WTC11 (cell line): Measurements from ENCODE around the gene HPCAL1. TPM values are rescaled to one million over a fixed set of nuclear protein-coding genes. Genes with fewer than 3 reads are reported as not detected.

Experiments used
- ATAC-seq: fragments of 200-7000 bp; cut with Tn5 transposase; 2 replicates; pipeline ENCODE4 v1.10.0; 2021; ENCODE audit warnings: mild to moderate bottlenecking, moderate library complexity
- CTCF ChIA-PET: fragments of 300-600 bp; sonication (Branson Sonifier 250); formaldehyde crosslinking; loops from one replicate; lab custom pipeline; 2021; ENCODE audit warnings: antibody characterized with exemption; lab: Charles Lee
- POLR2A ChIA-PET: fragments of 350-600 bp; sonication (Branson Sonifier 250); formaldehyde crosslinking; loops from one replicate; lab custom pipeline; 2021; ENCODE audit warnings: antibody characterized with exemption; lab: Charles Lee
- DNase-seq: peaks from one replicate; pipeline ENCODE4 v3.0.0; 2021; ENCODE audit warnings: low spot score
- H3K27ac Mint-ChIP-seq: 2 replicates; pipeline ENCODE4 v1.8.0; 2021; ENCODE audit warnings: mixed read lengths
- H3K27me3 Mint-ChIP-seq: 2 replicates; pipeline ENCODE4 v1.8.0; 2021; ENCODE audit warnings: low read depth, mild to moderate bottlenecking, moderate library complexity, mixed read lengths
- H3K36me3 Mint-ChIP-seq: 2 replicates; pipeline ENCODE4 v1.8.0; 2021; ENCODE audit warnings: mixed read lengths
- H3K4me1 Mint-ChIP-seq: 2 replicates; pipeline ENCODE4 v1.8.0; 2022; ENCODE audit warnings: mixed read lengths
- H3K4me3 Mint-ChIP-seq: 2 replicates; pipeline ENCODE4 v1.8.0; 2021; ENCODE audit warnings: mild to moderate bottlenecking, moderate library complexity, mixed read lengths
- H3K9me3 Mint-ChIP-seq: 2 replicates; pipeline ENCODE4 v1.8.0; 2021; ENCODE audit warnings: mixed read lengths
- ATF1 ChIP-seq: sonication (generic); formaldehyde crosslinking; IDR thresholded peaks from 2 replicates; pipeline ENCODE4 v1.8.1; 2023; ENCODE audit warnings: mild to moderate bottlenecking, moderate library complexity, missing genetic modification reagents
- CREB1 ChIP-seq: sonication (generic); formaldehyde crosslinking; IDR thresholded peaks from 2 replicates; pipeline ENCODE4 v1.8.0; 2023; ENCODE audit warnings: mild to moderate bottlenecking, missing genetic modification reagents
- FOXP1 ChIP-seq: sonication (generic); formaldehyde crosslinking; IDR thresholded peaks from 2 replicates; pipeline ENCODE4 v1.8.0; 2022; ENCODE audit warnings: missing genetic modification reagents, mild to moderate bottlenecking, moderate library complexity, borderline replicate concordance
- GABPB1 ChIP-seq: sonication (generic); formaldehyde crosslinking; IDR thresholded peaks from 2 replicates; pipeline ENCODE4 v1.8.1; 2023; ENCODE audit warnings: mild to moderate bottlenecking, missing genetic modification reagents
- GTF2I ChIP-seq: fragments of 250-450 bp; sonication (Bioruptor Pico); conservative IDR thresholded peaks from 2 replicates; pipeline ENCODE4 v1.4.0; 2021; ENCODE audit warnings: mild to moderate bottlenecking
- JUN ChIP-seq: sonication (generic); formaldehyde crosslinking; IDR thresholded peaks from 2 replicates; pipeline ENCODE4 v1.8.0; 2023; ENCODE audit warnings: mild to moderate bottlenecking, missing genetic modification reagents
- MAX ChIP-seq: sonication (generic); formaldehyde crosslinking; IDR thresholded peaks from 2 replicates; pipeline ENCODE4 v1.8.0; 2022; ENCODE audit warnings: mild to moderate bottlenecking, missing genetic modification reagents
- MLX ChIP-seq: sonication (generic); formaldehyde crosslinking; IDR thresholded peaks from 2 replicates; pipeline ENCODE4 v1.8.1; 2023; ENCODE audit warnings: mild to moderate bottlenecking, missing genetic modification reagents, moderate library complexity
- NFATC4 ChIP-seq: fragments of 250-450 bp; sonication (Bioruptor Pico); IDR thresholded peaks from 2 replicates; pipeline ENCODE4 v1.9.0; 2021; ENCODE audit warnings: mild to moderate bottlenecking
- OVOL2 ChIP-seq: fragments of 250-450 bp; sonication (Bioruptor Pico); IDR thresholded peaks from 2 replicates; pipeline ENCODE4 v1.9.0; 2021; ENCODE audit warnings: mild to moderate bottlenecking, borderline replicate concordance
- PRRX2 ChIP-seq: fragments of 250-450 bp; sonication (Bioruptor Pico); IDR thresholded peaks from 2 replicates; pipeline ENCODE4 v1.8.0; 2021; ENCODE audit warnings: mild to moderate bottlenecking
- RELA ChIP-seq: sonication (generic); formaldehyde crosslinking; IDR thresholded peaks from 2 replicates; pipeline ENCODE4 v1.8.1; 2022; ENCODE audit warnings: missing genetic modification reagents, mild to moderate bottlenecking, borderline replicate concordance
- SOX15 ChIP-seq: fragments of 250-450 bp; sonication (Bioruptor Pico); IDR thresholded peaks from 2 replicates; pipeline ENCODE4 v1.9.0; 2021; ENCODE audit warnings: mild to moderate bottlenecking
- SP1 ChIP-seq: sonication (generic); formaldehyde crosslinking; conservative IDR thresholded peaks from 2 replicates; pipeline ENCODE4 v1.8.1; 2022; ENCODE audit warnings: missing genetic modification reagents
- TP53 ChIP-seq: sonication (generic); formaldehyde crosslinking; IDR thresholded peaks from 2 replicates; pipeline ENCODE4 v1.8.1; 2023; ENCODE audit warnings: mild to moderate bottlenecking, missing genetic modification reagents
- ZNF423 ChIP-seq: fragments of 250-450 bp; sonication (Bioruptor Pico); IDR thresholded peaks from 2 replicates; pipeline ENCODE4 v2.1.2; 2022; ENCODE audit warnings: mild to moderate bottlenecking, moderate library complexity
- ZNF512 ChIP-seq: sonication (generic); formaldehyde crosslinking; IDR thresholded peaks from 2 replicates; pipeline ENCODE4 v1.8.1; 2022; ENCODE audit warnings: missing genetic modification reagents, borderline replicate concordance
- total RNA-seq: library from RNA; stranded (reverse); gene quantifications from 3 replicates; pipeline ENCODE4 v1.2.3, GENCODE V29; 2021
- TF ChIP-seq, protein P1 (sequence below): sonication (generic); formaldehyde crosslinking; IDR thresholded peaks from 2 replicates; pipeline ENCODE4 v1.8.1; 2023; ENCODE audit warnings: mild to moderate bottlenecking, missing genetic modification reagents
- TF ChIP-seq, protein P2 (sequence below): sonication (generic); formaldehyde crosslinking; IDR thresholded peaks from 2 replicates; pipeline ENCODE4 v1.8.0; 2023; ENCODE audit warnings: missing genetic modification reagents, mild to moderate bottlenecking, borderline replicate concordance
- TF ChIP-seq, protein P3 (sequence below): fragments of 250-450 bp; sonication (Bioruptor Pico); IDR thresholded peaks from 2 replicates; pipeline ENCODE4 v1.9.0; 2021; ENCODE audit warnings: mild to moderate bottlenecking
- TF ChIP-seq, protein P4 (sequence below): sonication (generic); formaldehyde crosslinking; IDR thresholded peaks from 2 replicates; pipeline ENCODE4 v1.8.0; 2022; ENCODE audit warnings: mild to moderate bottlenecking, missing genetic modification reagents
- TF ChIP-seq, protein P5 (sequence below): sonication (generic); formaldehyde crosslinking; IDR thresholded peaks from 2 replicates; pipeline ENCODE4 v1.8.0; 2022; ENCODE audit warnings: mild to moderate bottlenecking, missing genetic modification reagents

HPCAL1 gene
- total RNA-seq, 1 experiment from 2014 or later = 11.8 TPM

- ChIA-PET CTCF (interaction anchor here (1.3 to 3.6 kb wide), 8 partner anchors 16 to 149 kb away, joined by 3 to 35 read pairs (median 10); partner anchors contain the start of gene HPCAL1), POLR2A (interaction anchor here (1.1 to 1.3 kb wide), 2 partner anchors 16 to 60 kb away, joined by 3 read pairs; no protein-coding TSS in a partner anchor)
- ATAC-seq = peak; percentile 59
- peaks cover 3% of the 10 kb centered on the region; the same call in 1 of the 2 replicates for H3K27me3 Mint-ChIP-seq
- no peak overlapping the region for H3K4me3 Mint-ChIP-seq
- DNase-seq = no peak
- no peaks in the 10 kb centered on the region for H3K36me3 Mint-ChIP-seq
- no peaks in the 10 kb centered on the region; the same call in 1 of the 2 replicates for H3K9me3 Mint-ChIP-seq
- no peak overlapping the region for H3K27ac Mint-ChIP-seq
- H3K4me1 Mint-ChIP-seq = peaks cover 8% of the 10 kb centered on the region
- no peak for TF ChIP-seq SOX15
- TF ChIP-seq, protein P1, sequence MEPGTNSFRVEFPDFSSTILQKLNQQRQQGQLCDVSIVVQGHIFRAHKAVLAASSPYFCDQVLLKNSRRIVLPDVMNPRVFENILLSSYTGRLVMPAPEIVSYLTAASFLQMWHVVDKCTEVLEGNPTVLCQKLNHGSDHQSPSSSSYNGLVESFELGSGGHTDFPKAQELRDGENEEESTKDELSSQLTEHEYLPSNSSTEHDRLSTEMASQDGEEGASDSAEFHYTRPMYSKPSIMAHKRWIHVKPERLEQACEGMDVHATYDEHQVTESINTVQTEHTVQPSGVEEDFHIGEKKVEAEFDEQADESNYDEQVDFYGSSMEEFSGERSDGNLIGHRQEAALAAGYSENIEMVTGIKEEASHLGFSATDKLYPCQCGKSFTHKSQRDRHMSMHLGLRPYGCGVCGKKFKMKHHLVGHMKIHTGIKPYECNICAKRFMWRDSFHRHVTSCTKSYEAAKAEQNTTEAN (CRISPR knock-in tag) = no peak; the same call in 1 of the 2 replicates
- TF ChIP-seq ZNF423 (CRISPR knock-in tag) = peak; percentile 32; the same call in 1 of the 2 replicates
- TF ChIP-seq, protein P2, sequence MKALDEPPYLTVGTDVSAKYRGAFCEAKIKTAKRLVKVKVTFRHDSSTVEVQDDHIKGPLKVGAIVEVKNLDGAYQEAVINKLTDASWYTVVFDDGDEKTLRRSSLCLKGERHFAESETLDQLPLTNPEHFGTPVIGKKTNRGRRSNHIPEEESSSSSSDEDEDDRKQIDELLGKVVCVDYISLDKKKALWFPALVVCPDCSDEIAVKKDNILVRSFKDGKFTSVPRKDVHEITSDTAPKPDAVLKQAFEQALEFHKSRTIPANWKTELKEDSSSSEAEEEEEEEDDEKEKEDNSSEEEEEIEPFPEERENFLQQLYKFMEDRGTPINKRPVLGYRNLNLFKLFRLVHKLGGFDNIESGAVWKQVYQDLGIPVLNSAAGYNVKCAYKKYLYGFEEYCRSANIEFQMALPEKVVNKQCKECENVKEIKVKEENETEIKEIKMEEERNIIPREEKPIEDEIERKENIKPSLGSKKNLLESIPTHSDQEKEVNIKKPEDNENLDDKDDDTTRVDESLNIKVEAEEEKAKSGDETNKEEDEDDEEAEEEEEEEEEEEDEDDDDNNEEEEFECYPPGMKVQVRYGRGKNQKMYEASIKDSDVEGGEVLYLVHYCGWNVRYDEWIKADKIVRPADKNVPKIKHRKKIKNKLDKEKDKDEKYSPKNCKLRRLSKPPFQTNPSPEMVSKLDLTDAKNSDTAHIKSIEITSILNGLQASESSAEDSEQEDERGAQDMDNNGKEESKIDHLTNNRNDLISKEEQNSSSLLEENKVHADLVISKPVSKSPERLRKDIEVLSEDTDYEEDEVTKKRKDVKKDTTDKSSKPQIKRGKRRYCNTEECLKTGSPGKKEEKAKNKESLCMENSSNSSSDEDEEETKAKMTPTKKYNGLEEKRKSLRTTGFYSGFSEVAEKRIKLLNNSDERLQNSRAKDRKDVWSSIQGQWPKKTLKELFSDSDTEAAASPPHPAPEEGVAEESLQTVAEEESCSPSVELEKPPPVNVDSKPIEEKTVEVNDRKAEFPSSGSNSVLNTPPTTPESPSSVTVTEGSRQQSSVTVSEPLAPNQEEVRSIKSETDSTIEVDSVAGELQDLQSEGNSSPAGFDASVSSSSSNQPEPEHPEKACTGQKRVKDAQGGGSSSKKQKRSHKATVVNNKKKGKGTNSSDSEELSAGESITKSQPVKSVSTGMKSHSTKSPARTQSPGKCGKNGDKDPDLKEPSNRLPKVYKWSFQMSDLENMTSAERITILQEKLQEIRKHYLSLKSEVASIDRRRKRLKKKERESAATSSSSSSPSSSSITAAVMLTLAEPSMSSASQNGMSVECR (CRISPR knock-in tag) = 0 out of 2 replicates have a peak, but pooled peaks have one; percentile 51
- peak; percentile 54; the same call in 1 of the 2 replicates for TF ChIP-seq FOXP1 (CRISPR knock-in tag)
- TF ChIP-seq SP1 (CRISPR knock-in tag) = no peak
- peak; percentile 22; the same call in 1 of the 2 replicates for TF ChIP-seq GABPB1 (CRISPR knock-in tag)
- TF ChIP-seq MAX (CRISPR knock-in tag) = peak; percentile 83
- peak; percentile 34; the same call in 1 of the 2 replicates for TF ChIP-seq CREB1 (CRISPR knock-in tag)
- TF ChIP-seq, protein P3, sequence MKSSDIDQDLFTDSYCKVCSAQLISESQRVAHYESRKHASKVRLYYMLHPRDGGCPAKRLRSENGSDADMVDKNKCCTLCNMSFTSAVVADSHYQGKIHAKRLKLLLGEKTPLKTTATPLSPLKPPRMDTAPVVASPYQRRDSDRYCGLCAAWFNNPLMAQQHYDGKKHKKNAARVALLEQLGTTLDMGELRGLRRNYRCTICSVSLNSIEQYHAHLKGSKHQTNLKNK = no peak
- TF ChIP-seq TP53 (CRISPR knock-in tag) = no peak
- no peak for TF ChIP-seq GTF2I (CRISPR knock-in tag)
- no peak for TF ChIP-seq PRRX2 (CRISPR knock-in tag)
- TF ChIP-seq, protein P4, sequence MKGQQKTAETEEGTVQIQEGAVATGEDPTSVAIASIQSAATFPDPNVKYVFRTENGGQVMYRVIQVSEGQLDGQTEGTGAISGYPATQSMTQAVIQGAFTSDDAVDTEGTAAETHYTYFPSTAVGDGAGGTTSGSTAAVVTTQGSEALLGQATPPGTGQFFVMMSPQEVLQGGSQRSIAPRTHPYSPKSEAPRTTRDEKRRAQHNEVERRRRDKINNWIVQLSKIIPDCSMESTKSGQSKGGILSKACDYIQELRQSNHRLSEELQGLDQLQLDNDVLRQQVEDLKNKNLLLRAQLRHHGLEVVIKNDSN = peak; percentile 71; the same call in 1 of the 2 replicates
- TF ChIP-seq, protein P5, sequence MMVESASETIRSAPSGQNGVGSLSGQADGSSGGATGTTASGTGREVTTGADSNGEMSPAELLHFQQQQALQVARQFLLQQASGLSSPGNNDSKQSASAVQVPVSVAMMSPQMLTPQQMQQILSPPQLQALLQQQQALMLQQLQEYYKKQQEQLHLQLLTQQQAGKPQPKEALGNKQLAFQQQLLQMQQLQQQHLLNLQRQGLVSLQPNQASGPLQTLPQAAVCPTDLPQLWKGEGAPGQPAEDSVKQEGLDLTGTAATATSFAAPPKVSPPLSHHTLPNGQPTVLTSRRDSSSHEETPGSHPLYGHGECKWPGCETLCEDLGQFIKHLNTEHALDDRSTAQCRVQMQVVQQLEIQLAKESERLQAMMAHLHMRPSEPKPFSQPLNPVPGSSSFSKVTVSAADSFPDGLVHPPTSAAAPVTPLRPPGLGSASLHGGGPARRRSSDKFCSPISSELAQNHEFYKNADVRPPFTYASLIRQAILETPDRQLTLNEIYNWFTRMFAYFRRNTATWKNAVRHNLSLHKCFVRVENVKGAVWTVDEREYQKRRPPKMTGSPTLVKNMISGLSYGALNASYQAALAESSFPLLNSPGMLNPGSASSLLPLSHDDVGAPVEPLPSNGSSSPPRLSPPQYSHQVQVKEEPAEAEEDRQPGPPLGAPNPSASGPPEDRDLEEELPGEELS = peak; percentile 22; the same call in 1 of the 2 replicates
- no peak for TF ChIP-seq ZNF512
- no peak for TF ChIP-seq RELA (CRISPR knock-in tag)
- TF ChIP-seq OVOL2 = no peak
- TF ChIP-seq NFATC4 (CRISPR knock-in tag) = no peak
- no peak for TF ChIP-seq JUN
- no peak for TF ChIP-seq ATF1 (CRISPR knock-in tag)
- no peak for TF ChIP-seq MLX (CRISPR knock-in tag)
Measured at GRCh38 chr2:10285556-10286198, 17.0 kb upstream of the HPCAL1 start.
